ENCODE results near the gene MCTP2.

MCTP2 gene

GRCh38 chr15:94270570-94270969 is 39.2 kb downstream of the MCTP2 start:
- POLR2A ChIA-PET: no interaction called here
- no peaks in the 10 kb centered on the region for H3K9me3 ChIP-seq (ENCODE audit: control insufficient read depth, insufficient read depth, low read depth, low read length)
- H3K4me3 ChIP-seq (ENCODE audit: low read depth, low read length): no peak overlapping the region
- H3K4me1 ChIP-seq (ENCODE audit: control insufficient read depth, insufficient read depth, low read length): no peaks in the 10 kb centered on the region
- no peaks in the 10 kb centered on the region; a peak in 1 of 3 replicates for H3K36me3 ChIP-seq (ENCODE audit: control insufficient read depth in 2 of 2, insufficient read depth in 1 of 2, low read length in 2 of 2)
- CTCF ChIA-PET: interaction anchor here (0.6 kb wide), 1 partner anchor 908 kb away, joined by 3 read pairs; no protein-coding TSS in a partner anchor
- no peak overlapping the region for H3K27ac ChIP-seq (ENCODE audit: extremely low read depth, low read depth, low read length)
- no peak for TF ChIP-seq ZNF623 (tag by site-specific recombination; IDR thresholded peaks at IDR 0.05)
- TF ChIP-seq CTCF (tag by site-specific recombination; IDR thresholded peaks at IDR 0.05): no peak
- no peak for TF ChIP-seq GLI4 (tag by site-specific recombination; IDR thresholded peaks at IDR 0.05)
- TF ChIP-seq ZNF140 (tag by site-specific recombination; IDR thresholded peaks at IDR 0.05): no peak
- TF ChIP-seq KLF16 (tag by site-specific recombination; IDR thresholded peaks at IDR 0.05): no peak
- no peak for TF ChIP-seq ZBTB21 (tag by site-specific recombination; IDR thresholded peaks at IDR 0.05)
- no peak for TF ChIP-seq ZNF391 (tag by site-specific recombination; IDR thresholded peaks at IDR 0.05; ENCODE audit: borderline replicate concordance, low read depth)
- TF ChIP-seq ZNF292 (tag by site-specific recombination; IDR thresholded peaks at IDR 0.05; ENCODE audit: borderline replicate concordance, low read depth): no peak

- POLR2A ChIA-PET: no interaction called here
- no peak overlapping the region for H3K4me3 ChIP-seq (ENCODE audit: low read depth, low read length)
- TF ChIP-seq ZNF626 (tag by site-specific recombination; IDR thresholded peaks at IDR 0.05) (no peak), ZNF792 (tag by site-specific recombination; IDR thresholded peaks at IDR 0.05) (no peak), REST (tag by site-specific recombination; IDR thresholded peaks at IDR 0.05) (no peak), YY2 (tag by site-specific recombination; IDR thresholded peaks at IDR 0.05) (no peak), ZNF488 (tag by site-specific recombination; IDR thresholded peaks at IDR 0.05) (no peak), ZBTB7A (tag by site-specific recombination; IDR thresholded peaks at IDR 0.05; ENCODE audit: low read depth) (no peak), KLF16 (tag by site-specific recombination; IDR thresholded peaks at IDR 0.05) (no peak), ZBTB10 (tag by site-specific recombination; IDR thresholded peaks at IDR 0.05) (no peak), ZNF248 (tag by site-specific recombination; IDR thresholded peaks at IDR 0.05) (no peak), ZNF274 (IDR thresholded peaks at IDR 0.05; ENCODE audit: low read length) (no peak), ZNF274 (tag by site-specific recombination; IDR thresholded peaks at IDR 0.05; ENCODE audit: borderline replicate concordance) (no peak), HIC1 (tag by site-specific recombination; IDR thresholded peaks at IDR 0.05) (no peak), PBX3 (CRISPR knock-in tag; IDR thresholded peaks at IDR 0.05) (no peak), ZNF501 (tag by site-specific recombination; IDR thresholded peaks at IDR 0.05) (no peak), ZNF621 (tag by site-specific recombination; IDR thresholded peaks at IDR 0.05) (no peak), ZNF132 (tag by site-specific recombination; IDR thresholded peaks at IDR 0.05; ENCODE audit: borderline replicate concordance) (no peak)
Measured at GRCh38 chr15:94272251-94272898, 41.0 kb downstream of the MCTP2 start.

More at GRCh38 chr15:94272251-94272898, 41.0 kb downstream of the MCTP2 start:
- Histone ChIP-seq H3K4me1 (ENCODE audit: control insufficient read depth, insufficient read depth, low read length) (no peaks in the 10 kb centered on the region), H3K36me3 (ENCODE audit: control insufficient read depth in 2 of 2, insufficient read depth in 1 of 2, low read length in 2 of 2) (no peaks in the 10 kb centered on the region; a peak in 1 of 3 replicates), H3K9me3 (ENCODE audit: control insufficient read depth, insufficient read depth, low read depth, low read length) (no peaks in the 10 kb centered on the region), H3K27ac (ENCODE audit: extremely low read depth, low read depth, low read length) (no peak overlapping the region)
- CTCF ChIA-PET: no interaction called here
